NCI-H345 treated with DMSO at 0.1 percent for 48 hours (cell line): Measurements from ENCODE around the gene UNC5B.

Experiments
- DNase-seq: peaks from one replicate; lab custom pipeline; 2025; ENCODE audit not compliant: unreplicated experiment; lab: John Stamatoyannopoulos, UW

UNC5B gene

GRCh38 chr10:71221586-71222202, 9.3 kb downstream of the UNC5B start:
- no peak for DNase-seq

- no peak for DNase-seq
These were observed 10.4 kb downstream of the UNC5B start for GRCh38 chr10:71222601-71223346.

GRCh38 chr10:71223347-71224058, 11.1 kb downstream of the UNC5B start:
- DNase-seq, result no peak

GRCh38 chr10:71225291-71226058, 13.1 kb downstream of the UNC5B start:
- DNase-seq, result no peak

- no peak for DNase-seq
These were observed 16.7 kb downstream of the UNC5B start for GRCh38 chr10:71228875-71229675.

GRCh38 chr10:71229726-71230655, 17.6 kb downstream of the UNC5B start:
- no peak for DNase-seq

GRCh38 chr10:71230656-71231025, 18.3 kb downstream of the UNC5B start:
- no peak for DNase-seq

GRCh38 chr10:71231206-71231605, 18.8 kb downstream of the UNC5B start:
- no peak for DNase-seq

- no peak for DNase-seq
These were observed 20.0 kb downstream of the UNC5B start for GRCh38 chr10:71232089-71232998.

GRCh38 chr10:71233482-71233892, 21.1 kb downstream of the UNC5B start:
- no peak for DNase-seq

- DNase-seq, result no peak
These were observed 21.9 kb downstream of the UNC5B start for GRCh38 chr10:71234004-71234894.

GRCh38 chr10:71234970-71235685, 22.8 kb downstream of the UNC5B start:
- no peak for DNase-seq

GRCh38 chr10:71235808-71236207, 23.4 kb downstream of the UNC5B start:
- no peak for DNase-seq

GRCh38 chr10:71236286-71236685, 23.9 kb downstream of the UNC5B start:
- DNase-seq, result no peak

GRCh38 chr10:71236822-71237682, 24.7 kb downstream of the UNC5B start:
- DNase-seq, result no peak
